RCC 7860 (cell line): ENCODE data around the gene RBM19.

ENCODE experiments used
- DNase-seq: peaks from one replicate; pipeline ENCODE4 v3.0.0-alpha.2; 2015; ENCODE audit warnings: low spot score
- FAIRE-seq: peaks from 2 replicates; lab custom pipeline; 2012; peaks lifted over from hg19 to GRCh38; lab: Jason Lieb, UNC

Gene RBM19

GRCh38 chr12:113887906-113888305 is 78.2 kb downstream of the RBM19 start:
- FAIRE-seq (no peak), DNase-seq (no peak)

DNA sequence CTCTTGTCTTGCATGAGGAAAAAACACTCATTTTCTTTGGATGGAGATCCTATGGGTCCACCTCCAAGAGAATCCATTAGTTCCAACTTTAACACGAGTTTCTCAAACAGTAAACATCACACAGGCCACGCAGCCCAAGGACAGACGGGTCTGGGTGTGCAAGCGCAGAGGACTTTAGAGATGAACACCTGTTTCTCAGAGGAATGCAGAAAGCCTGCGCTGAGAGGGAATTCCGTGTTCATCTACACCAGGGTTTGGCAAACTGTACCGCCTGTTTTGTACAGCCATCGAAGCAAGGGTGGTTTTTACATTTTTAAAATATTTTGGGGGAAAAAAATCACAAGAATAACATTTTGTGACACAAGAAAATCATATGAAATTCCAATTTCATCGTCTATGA is 79.4 kb downstream of the RBM19 start:
- FAIRE-seq (no peak), DNase-seq (no peak)

DNA sequence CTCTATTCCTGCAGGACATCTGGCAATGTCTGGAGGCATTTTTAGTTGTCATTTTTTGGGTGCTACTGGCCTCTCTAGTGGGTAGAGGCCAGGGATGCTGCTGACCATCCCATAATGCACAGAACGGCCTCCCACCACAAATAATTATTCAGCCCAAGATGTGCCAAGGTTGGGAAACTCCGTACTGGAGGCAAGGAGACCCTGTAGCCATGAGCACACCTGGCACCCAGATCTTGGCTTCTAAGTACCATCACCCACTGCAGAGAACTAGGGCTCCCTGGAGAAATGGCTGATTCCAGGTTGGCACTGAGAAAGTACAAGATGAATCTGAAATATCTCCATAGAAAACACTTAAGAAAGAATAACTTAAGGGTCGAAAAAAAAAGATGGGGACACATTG is 81.7 kb downstream of the RBM19 start:
- DNase-seq (no peak), FAIRE-seq (no peak)

GRCh38 chr12:113882690-113883089 is 83.4 kb downstream of the RBM19 start:
- no peak for FAIRE-seq
- DNase-seq: no peak

GRCh38 chr12:113880988-113881962 is 84.8 kb downstream of the RBM19 start:
- DNase-seq (no peak), FAIRE-seq (no peak)

- FAIRE-seq (no peak), DNase-seq (no peak)
These were observed 85.8 kb downstream of the RBM19 start for GRCh38 chr12:113880326-113880725.

GRCh38 chr12:113879658-113880057 is 86.5 kb downstream of the RBM19 start:
- no peak for FAIRE-seq

GRCh38 chr12:113877607-113878006 is 88.5 kb downstream of the RBM19 start:
- FAIRE-seq (no peak), DNase-seq (no peak)

More at GRCh38 chr12:113879658-113880057, 86.5 kb downstream of the RBM19 start:
- DNase-seq: no peak

DNA sequence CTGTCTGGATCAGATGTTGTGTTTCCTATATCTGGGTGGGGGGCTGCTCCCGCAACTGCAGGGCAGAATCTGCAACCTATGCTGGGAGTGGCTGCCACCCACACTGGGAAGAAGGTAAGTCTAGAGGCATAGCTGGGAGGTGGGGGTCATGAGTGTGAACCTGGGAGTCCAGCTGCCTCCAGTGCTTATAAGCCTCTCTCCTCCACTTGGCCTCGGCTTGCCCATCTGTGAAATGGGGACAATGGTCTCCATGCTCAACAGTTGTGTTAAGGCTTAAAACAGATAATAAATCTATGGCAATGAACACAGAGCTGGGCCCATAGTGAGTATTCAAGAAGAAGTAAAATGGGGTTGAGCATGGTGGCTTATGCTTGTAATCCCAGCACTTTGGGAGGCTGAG is 90.0 kb downstream of the RBM19 start:
- FAIRE-seq (no peak), DNase-seq (no peak)

- DNase-seq: no peak
- no peak for FAIRE-seq
These were observed 90.4 kb downstream of the RBM19 start for GRCh38 chr12:113875691-113876090.

DNA sequence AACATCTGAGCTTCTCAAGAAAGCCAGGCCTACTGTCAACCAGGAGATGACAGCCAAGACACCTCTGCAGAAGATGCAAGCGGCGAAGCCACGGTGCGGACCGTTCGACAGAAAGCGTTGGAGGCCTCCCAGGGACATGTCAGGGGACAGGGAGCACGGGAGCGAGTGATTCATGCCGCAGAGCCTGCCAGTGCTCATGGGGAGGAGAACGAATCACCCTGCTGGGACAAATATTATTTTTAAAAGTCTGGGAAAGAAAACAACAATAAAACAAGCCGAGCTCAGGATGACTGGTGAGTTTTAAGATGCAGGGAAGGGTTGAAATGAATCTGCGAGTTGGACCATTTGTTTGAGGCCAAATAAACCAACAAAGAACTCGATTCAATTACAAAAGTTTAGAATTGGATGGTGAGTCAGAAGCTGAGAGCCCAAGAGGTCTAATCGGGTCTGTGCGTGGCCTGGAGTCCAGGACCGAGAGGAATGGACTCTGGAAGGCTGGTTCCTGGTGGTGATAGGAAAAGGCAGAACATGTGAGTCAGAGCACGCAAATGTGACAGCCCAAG is 91.0 kb downstream of the RBM19 start:
- DNase-seq: no peak
- FAIRE-seq: no peak

DNA sequence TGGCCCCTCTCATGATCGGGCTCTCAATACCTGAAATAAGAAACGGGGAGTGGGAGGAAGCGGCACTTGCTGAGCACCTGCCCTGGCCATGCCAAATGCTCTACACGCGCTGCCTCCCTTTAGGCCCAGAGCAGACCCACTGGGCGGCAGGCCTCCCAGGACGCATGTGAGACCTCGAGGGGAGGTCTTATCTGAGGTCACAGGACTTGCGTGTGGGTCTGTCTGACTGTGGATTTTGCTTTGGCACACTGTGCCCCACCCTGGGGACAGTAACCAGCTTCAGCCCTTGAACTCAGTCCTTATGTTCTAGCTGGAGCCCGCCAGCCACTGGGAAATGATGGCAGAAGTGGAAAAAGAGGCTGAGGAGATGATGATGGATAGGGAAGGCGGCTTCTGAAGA is 91.8 kb downstream of the RBM19 start:
- FAIRE-seq (no peak), DNase-seq (no peak)

- no peak for FAIRE-seq
- DNase-seq: no peak
These were observed 92.4 kb downstream of the RBM19 start for GRCh38 chr12:113873740-113874139.

- DNase-seq (no peak), FAIRE-seq (no peak)
These were observed 95.2 kb downstream of the RBM19 start for GRCh38 chr12:113870890-113871289.

- no peak for FAIRE-seq
- DNase-seq: no peak
These were observed 96.1 kb downstream of the RBM19 start for GRCh38 chr12:113870035-113870434.

- FAIRE-seq (no peak), DNase-seq (no peak)
These were observed 97.8 kb downstream of the RBM19 start for GRCh38 chr12:113868365-113868764.

DNA sequence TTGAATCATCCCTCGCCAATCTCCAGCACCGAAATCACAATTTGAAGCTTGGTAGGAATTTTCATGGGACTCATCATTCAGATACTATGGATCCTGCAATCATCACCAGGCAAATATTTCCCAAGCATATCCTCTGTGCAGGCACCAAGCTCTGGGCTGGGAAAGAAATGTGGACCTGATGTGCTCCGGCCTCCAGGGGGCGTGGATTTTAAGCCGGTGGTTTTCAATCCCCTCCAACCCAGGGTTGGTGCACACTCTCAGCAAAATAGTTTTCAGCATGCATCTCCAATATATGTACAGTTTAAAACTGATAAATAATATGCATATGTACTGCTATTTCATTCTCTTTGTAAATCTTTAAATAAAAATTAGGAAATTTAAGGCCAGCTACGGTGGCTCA is 98.9 kb downstream of the RBM19 start:
- DNase-seq (no peak), FAIRE-seq (no peak)

DNA sequence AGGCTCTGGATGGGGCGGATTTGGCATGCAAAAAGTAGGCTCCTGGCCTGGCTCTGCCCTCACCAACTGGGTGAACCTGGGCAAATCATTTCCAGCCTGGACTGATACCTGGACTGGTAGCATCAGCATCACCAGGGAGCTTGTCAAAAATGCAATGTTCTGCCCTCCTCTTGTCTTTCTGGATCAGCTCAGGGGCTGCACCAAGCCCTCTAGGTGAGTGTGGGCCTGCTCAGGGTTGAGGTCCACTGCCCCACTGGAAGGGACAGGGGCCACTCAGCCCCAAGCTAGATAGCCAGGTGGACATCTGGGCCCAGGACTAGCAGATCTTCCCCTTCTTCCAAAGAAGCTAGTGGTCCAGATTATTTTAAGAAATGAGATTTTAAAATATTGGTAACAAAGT is 99.6 kb downstream of the RBM19 start:
- no peak for FAIRE-seq
- no peak for DNase-seq

- DNase-seq (no peak), FAIRE-seq (no peak)
These were observed 102.7 kb downstream of the RBM19 start for GRCh38 chr12:113863455-113863845.

GRCh38 chr12:113862590-113863454 is 103.3 kb downstream of the RBM19 start:
- FAIRE-seq (no peak), DNase-seq (peak; percentile 38)

GRCh38 chr12:113861708-113862312 is 104.3 kb downstream of the RBM19 start:
- no peak for FAIRE-seq

More at GRCh38 chr12:113861708-113862312, 104.3 kb downstream of the RBM19 start:
- no peak for DNase-seq
